D721Med (cell line): ENCODE results near the gene CNNM4.
A peak's percentile ranks its signal among the peaks of the same experiment; 100 is the strongest.

Experiments used
- DNase-seq: peaks from one replicate; pipeline ENCODE4 v3.0.0; 2011; ENCODE audit warnings: low spot score; ENCODE audit not compliant: insufficient read length
- FAIRE-seq: peaks from 2 replicates; lab custom pipeline; 2011; peaks lifted over from hg19 to GRCh38; lab: Jason Lieb, UNC
- CTCF ChIP-seq: IDR thresholded peaks from 2 replicates; pipeline ENCODE4 v1.5.1; 2012; ENCODE audit warnings: mild to moderate bottlenecking, control low read depth; ENCODE audit not compliant: insufficient read depth; ENCODE audit errors: missing control alignments

The CNNM4 gene

GRCh38 chr2:96759548-96759947 is 1.2 kb upstream of the CNNM4 start:
- FAIRE-seq = no peak
- no peak for DNase-seq
- no peak for TF ChIP-seq CTCF

GRCh38 chr2:96760986-96761832 is 507 bp downstream of the CNNM4 start:
- DNase-seq = no peak
- FAIRE-seq = no peak
- peak; percentile 42 for TF ChIP-seq CTCF

- TF ChIP-seq CTCF = peak; percentile 9
- DNase-seq (no peak), FAIRE-seq (no peak)
Observed at GRCh38 chr2:96762529-96763311, 2.0 kb downstream of the CNNM4 start.

GRCh38 chr2:96763511-96764252 is 3.0 kb downstream of the CNNM4 start:
- TF ChIP-seq CTCF = peak; percentile 42
- DNase-seq (peak; percentile 66), FAIRE-seq (no peak)

GRCh38 chr2:96764253-96764637 is 3.5 kb downstream of the CNNM4 start:
- TF ChIP-seq CTCF = no peak
- DNase-seq (no peak), FAIRE-seq (no peak)

- no peak for DNase-seq
- FAIRE-seq = no peak
- no peak for TF ChIP-seq CTCF
Observed at GRCh38 chr2:96767135-96767871, 6.6 kb downstream of the CNNM4 start.
